ENCODE measurements around the gene PCDHGB3.
"Not testable (repeated sequence)": the region's sequence is repeated elsewhere in the genome, so short reads cannot be mapped to it uniquely, and the experiment has no call there.

Gene PCDHGB3

DNA sequence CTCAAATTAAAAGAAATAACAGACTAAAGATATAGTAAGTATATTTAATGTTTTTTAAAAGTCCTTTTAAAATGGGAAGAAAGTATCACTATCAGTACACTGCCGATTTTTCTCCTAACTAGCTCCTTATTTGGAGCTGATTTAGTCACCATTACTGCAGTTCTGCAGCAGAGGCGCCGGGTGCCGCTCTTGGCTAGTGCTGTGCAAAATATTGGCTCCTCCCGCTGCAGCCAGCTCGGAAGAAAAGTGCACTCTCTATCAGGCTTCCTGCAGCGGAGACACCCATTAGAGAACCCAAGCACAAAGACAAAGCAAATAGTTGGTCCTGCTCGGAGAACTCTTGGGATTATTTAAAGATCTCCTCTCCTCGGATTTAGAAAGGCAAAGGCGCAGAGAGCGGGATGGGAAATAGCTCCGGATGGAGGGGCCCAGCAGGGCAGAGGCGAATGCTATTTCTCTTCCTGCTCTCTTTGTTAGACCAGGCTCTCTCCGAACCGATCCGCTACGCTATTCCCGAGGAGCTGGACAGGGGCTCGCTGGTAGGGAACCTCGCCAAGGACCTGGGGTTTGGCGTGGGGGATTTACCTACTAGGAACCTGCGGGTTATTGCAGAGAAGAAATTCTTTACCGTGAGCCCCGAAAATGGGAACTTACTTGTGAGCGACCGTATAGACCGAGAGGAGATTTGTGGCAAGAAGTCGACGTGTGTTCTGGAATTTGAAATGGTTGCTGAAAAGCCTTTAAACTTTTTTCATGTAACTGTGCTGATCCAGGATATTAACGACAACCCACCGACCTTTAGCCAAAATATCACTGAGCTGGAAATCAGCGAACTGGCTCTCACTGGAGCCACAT, at the start of gene PCDHGB3:
Gene PCDHGB3 (plus strand): TSS at position 249 of the 855 bp plus-strand sequence. CDS start 153 bp downstream, at position 402.
- no peak for DNase-seq (ENCODE audit: insufficient read length, low spot score)
- FAIRE-seq, result no peak

GRCh38 chr5:141322261-141322660, 47.8 kb upstream of the PCDHGB3 start:
- FAIRE-seq (no peak), DNase-seq (ENCODE audit: insufficient read length, low spot score) (no peak)

GRCh38 chr5:141326088-141326854, 43.8 kb upstream of the PCDHGB3 start:
- DNase-seq (ENCODE audit: insufficient read length, low spot score) (no peak), FAIRE-seq (no peak)

- no peak for FAIRE-seq
- no peak for DNase-seq (ENCODE audit: insufficient read length, low spot score)
These were observed 41.8 kb upstream of the PCDHGB3 start for GRCh38 chr5:141328231-141328630.

DNA sequence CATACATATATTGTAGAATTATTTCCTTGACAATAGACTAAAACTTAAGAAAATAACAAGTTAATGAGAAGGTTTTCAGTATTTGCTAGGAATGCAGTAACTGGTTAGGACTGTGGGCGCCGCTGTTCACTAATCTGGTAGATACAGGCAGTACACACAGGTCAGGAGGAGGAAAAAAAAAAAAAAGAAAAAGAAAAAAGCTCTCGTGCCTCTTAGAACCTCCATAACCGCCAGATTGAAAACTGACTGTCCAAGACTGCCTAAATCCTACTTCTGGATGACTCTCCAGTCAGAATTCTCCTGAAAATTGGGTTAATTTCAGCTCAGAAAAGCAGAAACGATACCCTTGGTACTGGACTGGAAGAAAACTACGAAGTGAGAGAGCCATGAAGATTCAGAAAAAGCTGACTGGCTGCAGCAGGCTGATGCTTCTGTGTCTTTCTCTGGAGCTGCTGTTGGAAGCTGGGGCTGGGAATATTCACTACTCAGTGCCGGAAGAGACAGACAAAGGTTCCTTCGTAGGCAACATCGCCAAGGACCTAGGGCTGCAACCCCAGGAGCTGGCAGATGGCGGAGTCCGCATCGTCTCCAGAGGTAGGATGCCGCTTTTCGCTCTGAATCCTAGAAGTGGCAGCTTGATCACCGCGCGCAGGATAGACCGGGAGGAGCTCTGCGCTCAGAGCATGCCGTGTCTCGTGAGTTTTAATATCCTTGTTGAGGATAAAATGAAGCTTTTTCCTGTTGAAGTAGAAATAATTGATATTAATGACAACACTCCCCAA, 39.6 kb upstream of the PCDHGB3 start, which contains the start of gene PCDHGA1:
Gene PCDHGA1 (plus strand): TSS at position 216 of the 782 bp plus-strand sequence.
- FAIRE-seq, result no peak
- DNase-seq (ENCODE audit: insufficient read length, low spot score), result peak; percentile 73

DNA sequence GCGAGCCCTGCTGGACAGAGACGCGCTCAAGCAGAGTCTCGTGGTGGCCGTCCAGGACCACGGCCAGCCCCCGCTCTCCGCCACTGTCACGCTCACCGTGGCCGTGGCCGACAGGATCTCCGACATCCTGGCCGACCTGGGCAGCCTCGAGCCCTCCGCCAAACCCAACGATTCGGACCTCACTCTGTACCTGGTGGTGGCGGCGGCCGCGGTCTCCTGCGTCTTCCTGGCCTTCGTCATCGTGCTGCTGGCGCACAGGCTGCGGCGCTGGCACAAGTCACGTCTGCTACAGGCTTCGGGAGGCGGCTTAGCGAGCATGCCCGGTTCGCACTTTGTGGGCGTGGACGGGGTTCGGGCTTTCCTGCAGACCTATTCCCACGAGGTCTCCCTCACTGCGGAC, 37.5 kb upstream of the PCDHGB3 start:
- FAIRE-seq; DNase-seq (ENCODE audit: insufficient read length, low spot score): not testable (repeated sequence)

GRCh38 chr5:141338538-141339306, 31.3 kb upstream of the PCDHGB3 start, which contains the start of gene PCDHGA2:
Gene PCDHGA2 (plus strand): TSS chr5:141338760.
- FAIRE-seq (no peak), DNase-seq (ENCODE audit: insufficient read length, low spot score) (no peak)

GRCh38 chr5:141340781-141341354, 29.2 kb upstream of the PCDHGB3 start:
- DNase-seq (ENCODE audit: insufficient read length, low spot score); FAIRE-seq: not testable (repeated sequence)

GRCh38 chr5:141342773-141343172, 27.3 kb upstream of the PCDHGB3 start:
- no peak for DNase-seq (ENCODE audit: insufficient read length, low spot score)

DNA sequence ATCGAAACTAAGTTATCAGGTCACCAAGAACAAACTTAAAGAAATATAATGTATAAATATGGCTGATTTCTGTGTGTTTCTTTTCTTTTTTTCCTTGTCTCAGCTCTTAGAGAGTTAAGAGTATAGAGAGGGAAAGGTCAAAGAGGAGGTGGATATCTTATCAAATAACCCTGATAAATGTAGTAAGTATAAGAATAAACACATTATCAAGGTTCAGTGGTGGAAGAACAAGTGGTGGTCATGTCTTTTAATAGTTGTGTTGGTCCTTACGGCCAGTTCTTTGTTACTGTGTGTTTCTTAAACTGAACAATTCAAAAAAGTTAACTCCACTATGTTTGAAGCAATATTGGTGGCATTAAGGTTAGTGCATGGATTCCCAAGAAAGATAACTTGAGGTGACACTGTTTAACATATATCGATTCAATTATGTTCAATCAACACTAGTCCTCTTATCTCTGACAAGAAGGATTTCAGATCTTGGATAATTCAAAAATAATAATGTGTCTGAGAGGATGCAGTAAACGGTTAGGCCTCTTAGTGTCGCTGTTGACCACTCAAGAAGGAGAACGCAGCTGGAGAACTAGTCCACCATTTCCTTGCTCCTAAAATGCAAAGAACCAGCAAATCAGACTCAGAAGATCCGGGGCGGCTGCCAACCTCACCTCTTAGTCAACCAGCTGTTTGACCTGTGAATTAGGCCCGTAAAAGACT, 26.6 kb upstream of the PCDHGB3 start, which contains the start of gene PCDHGA3:
Gene PCDHGA3 (plus strand): TSS at position 588 of the 711 bp plus-strand sequence. CDS start 205 bp downstream, outside the sequence.
- FAIRE-seq (no peak), DNase-seq (ENCODE audit: insufficient read length, low spot score) (no peak)

More at GRCh38 chr5:141342773-141343172, 27.3 kb upstream of the PCDHGB3 start:
- FAIRE-seq, result no peak

GRCh38 chr5:141343953-141344463, 26.0 kb upstream of the PCDHGB3 start:
- no peak for DNase-seq (ENCODE audit: insufficient read length, low spot score)
- FAIRE-seq, result no peak

- no peak for DNase-seq (ENCODE audit: insufficient read length, low spot score)
- no peak for FAIRE-seq
These were observed 24.7 kb upstream of the PCDHGB3 start for GRCh38 chr5:141345327-141345726.

DNA sequence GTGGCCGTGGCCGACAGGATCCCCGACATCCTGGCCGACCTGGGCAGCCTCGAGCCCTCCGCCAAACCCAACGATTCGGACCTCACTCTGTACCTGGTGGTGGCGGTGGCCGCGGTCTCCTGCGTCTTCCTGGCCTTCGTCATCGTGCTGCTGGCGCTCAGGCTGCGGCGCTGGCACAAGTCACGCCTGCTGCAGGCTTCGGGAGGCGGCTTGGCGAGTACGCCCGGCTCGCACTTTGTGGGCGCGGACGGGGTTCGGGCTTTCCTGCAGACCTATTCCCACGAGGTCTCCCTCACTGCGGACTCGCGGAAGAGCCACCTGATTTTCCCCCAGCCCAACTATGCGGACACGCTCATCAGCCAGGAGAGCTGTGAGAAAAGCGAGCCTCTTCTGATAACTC, 24.0 kb upstream of the PCDHGB3 start:
- not testable (repeated sequence) for DNase-seq (ENCODE audit: insufficient read length, low spot score); FAIRE-seq

DNA sequence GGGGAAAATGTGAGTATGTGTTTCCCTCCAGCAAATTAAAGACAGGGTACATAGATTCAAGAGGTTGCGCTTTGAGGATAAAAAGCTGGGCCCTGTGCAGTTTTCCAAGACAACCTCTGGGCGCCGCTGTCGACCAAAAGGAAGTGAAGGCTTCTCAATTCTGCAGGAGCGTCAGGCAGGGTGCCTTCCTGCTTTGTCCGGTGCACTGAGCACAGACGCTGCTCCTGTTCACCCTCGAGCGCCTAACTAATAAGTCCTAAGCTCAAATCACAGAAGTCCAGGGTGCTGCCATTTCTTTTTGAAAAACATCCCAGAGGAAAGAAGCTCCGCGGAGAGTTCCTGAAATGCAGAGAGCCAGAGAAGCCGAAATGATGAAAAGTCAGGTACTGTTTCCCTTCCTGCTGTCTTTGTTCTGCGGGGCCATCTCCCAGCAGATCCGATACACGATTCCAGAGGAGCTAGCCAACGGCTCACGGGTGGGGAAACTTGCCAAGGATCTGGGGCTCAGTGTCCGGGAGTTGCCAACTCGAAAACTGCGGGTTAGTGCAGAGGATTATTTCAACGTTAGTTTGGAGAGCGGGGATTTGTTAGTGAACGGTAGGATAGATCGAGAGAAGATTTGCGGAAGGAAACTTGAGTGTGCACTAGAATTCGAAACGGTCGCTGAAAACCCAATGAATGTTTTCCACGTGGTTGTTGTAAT, 20.0 kb upstream of the PCDHGB3 start, which contains the start of gene PCDHGB1:
Gene PCDHGB1 (plus strand): TSS at position 183 of the 703 bp plus-strand sequence. CDS start 162 bp downstream, at position 345.
- no peak for DNase-seq (ENCODE audit: insufficient read length, low spot score)
- FAIRE-seq, result no peak

DNA sequence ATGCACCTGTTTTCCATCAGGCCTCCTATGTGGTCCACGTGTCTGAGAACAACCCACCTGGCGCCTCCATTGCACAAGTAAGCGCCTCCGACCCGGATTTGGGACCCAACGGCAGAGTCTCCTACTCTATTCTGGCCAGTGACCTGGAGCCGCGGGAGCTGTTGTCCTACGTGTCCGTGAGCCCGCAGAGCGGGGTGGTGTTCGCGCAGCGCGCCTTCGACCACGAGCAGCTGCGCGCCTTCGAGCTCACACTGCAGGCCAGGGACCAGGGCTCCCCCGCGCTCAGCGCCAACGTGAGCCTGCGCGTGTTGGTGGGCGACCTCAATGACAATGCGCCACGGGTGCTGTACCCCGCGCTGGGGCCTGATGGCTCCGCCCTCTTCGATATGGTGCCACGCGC, 18.5 kb upstream of the PCDHGB3 start:
- FAIRE-seq (no peak), DNase-seq (ENCODE audit: insufficient read length, low spot score) (no peak)

- DNase-seq (ENCODE audit: insufficient read length, low spot score) (no peak), FAIRE-seq (no peak)
These were observed 15.1 kb upstream of the PCDHGB3 start, which contains the start of gene PCDHGA4 for GRCh38 chr5:141354900-141355469. Gene PCDHGA4 (plus strand): TSS chr5:141355021. CDS start chr5:141355108, 87 bp downstream.

DNA sequence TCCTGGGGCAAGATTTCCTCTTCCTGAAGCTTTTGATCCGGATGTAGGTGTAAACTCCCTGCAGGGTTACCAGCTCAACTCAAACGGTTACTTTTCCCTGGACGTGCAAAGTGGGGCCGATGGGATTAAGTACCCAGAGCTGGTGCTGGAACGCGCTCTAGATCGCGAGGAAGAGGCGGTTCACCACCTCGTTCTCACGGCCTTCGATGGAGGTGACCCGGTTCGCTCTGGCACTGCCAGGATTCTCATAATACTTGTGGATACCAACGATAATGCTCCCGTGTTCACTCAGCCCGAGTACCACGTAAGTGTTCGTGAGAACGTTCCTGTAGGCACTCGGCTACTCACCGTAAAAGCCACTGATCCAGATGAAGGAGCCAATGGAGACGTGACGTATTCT, 14.4 kb upstream of the PCDHGB3 start:
- DNase-seq (ENCODE audit: insufficient read length, low spot score), result no peak

More for the DNA sequence above, 14.4 kb upstream of the PCDHGB3 start:
- no peak for FAIRE-seq
